Fibroblast of lung (primary cell): ENCODE results near the gene SPSB1. TPM values are rescaled to one million over a fixed set of nuclear protein-coding genes. Genes with fewer than 3 reads are reported as not detected.

ENCODE experiments used
- DNase-seq, 2 donors: peaks; one replicate each; pipeline versions ENCODE4 v3.0.0 to v3.0.0-alpha.2; 2010; ENCODE audit warnings: low read depth in 2 of 2
- H2AFZ ChIP-seq: 2 replicates; pipeline ENCODE4 v1.5.1; 2012; ENCODE audit warnings: low read length, control low read depth, inconsistent platforms
- H3K27ac ChIP-seq: 2 replicates; pipeline ENCODE4 v1.5.1; 2011; ENCODE audit warnings: low read length, control low read depth; ENCODE audit not compliant: insufficient read depth
- H3K27me3 ChIP-seq: 2 replicates; pipeline ENCODE4 v1.5.1; 2011; ENCODE audit warnings: mild to moderate bottlenecking, low read length; ENCODE audit not compliant: control insufficient read depth, insufficient read depth
- H3K36me3 ChIP-seq: 2 replicates; pipeline ENCODE4 v1.5.1; 2011; ENCODE audit warnings: low read length; ENCODE audit not compliant: control insufficient read depth, insufficient read depth
- H3K4me1 ChIP-seq: 2 replicates; pipeline ENCODE4 v1.5.1; 2011; ENCODE audit warnings: low read length; ENCODE audit not compliant: control insufficient read depth, insufficient read depth; ENCODE audit errors: extremely low read depth
- H3K4me2 ChIP-seq: 2 replicates; pipeline ENCODE4 v1.5.1; 2011; ENCODE audit warnings: low read length, control low read depth; ENCODE audit not compliant: insufficient read depth; ENCODE audit errors: extremely low read depth
- H3K4me3 ChIP-seq, 4 experiments: fragments of 200-600 bp in 1 of 4; sonication (generic) in 1 of 4; replicated peaks in 1 of 4; 2 replicates each; pipeline ENCODE4 v1.5.1; 2011 to 2016; ENCODE audit warnings: low read length in 4 of 4, low read depth in 3 of 4, mild to moderate bottlenecking in 3 of 4, control low read depth in 2 of 4, inconsistent platforms in 1 of 4, mixed read lengths in 1 of 4; ENCODE audit not compliant: insufficient read depth in 1 of 4; ENCODE audit errors: control extremely low read depth in 1 of 4
- H3K79me2 ChIP-seq: 2 replicates; pipeline ENCODE4 v1.5.1; 2012; ENCODE audit warnings: mild to moderate bottlenecking, low read length, inconsistent platforms; ENCODE audit not compliant: control insufficient read depth, insufficient read depth
- H3K9ac ChIP-seq: 2 replicates; pipeline ENCODE4 v1.5.1; 2011; ENCODE audit warnings: mild to moderate bottlenecking, low read length, control low read depth; ENCODE audit not compliant: insufficient read depth
- H3K9me3 ChIP-seq: 2 replicates; pipeline ENCODE4 v1.5.1; 2012; ENCODE audit warnings: low read depth, low read length; ENCODE audit not compliant: control insufficient read depth, insufficient read depth
- H4K20me1 ChIP-seq: 2 replicates; pipeline ENCODE4 v1.5.1; 2011; ENCODE audit warnings: low read length; ENCODE audit not compliant: control insufficient read depth, insufficient read depth; ENCODE audit errors: extremely low read depth
- CTCF ChIP-seq, 2 donors: IDR thresholded peaks in 1 of 2; conservative IDR thresholded peaks in 1 of 2; 1 replicate in 1 of 2; 2 replicates in 1 of 2; pipeline ENCODE4 v1.5.1; 2011 to 2012; ENCODE audit warnings: low read length in 2 of 2, control low read depth in 1 of 2, inconsistent platforms in 1 of 2, low read depth in 1 of 2, mild to moderate bottlenecking in 1 of 2
- EZH2 ChIP-seq: IDR thresholded peaks from 2 replicates; pipeline ENCODE4 v1.5.1; 2012; ENCODE audit warnings: low read length, control low read depth, mild to moderate bottlenecking; ENCODE audit errors: missing control alignments
- polyA plus RNA-seq, 2 donors: library from polyadenylated mRNA; depleted of rRNA in 1 of 2; stranded (reverse) in 1 of 2; unstranded in 1 of 2; fragments of >200 nt; gene quantifications; 2 replicates each; pipeline ENCODE4 v1.2.1, GENCODE V29; 2011 to 2012; ENCODE audit warnings: missing spikeins in 1 of 2
- total RNA-seq: library from RNA; depleted of rRNA; stranded (reverse); fragments of >200 nt; gene quantifications from 2 replicates; pipeline ENCODE4 v1.2.1, GENCODE V29; 2014

The SPSB1 gene
- total and polyA plus RNA-seq, 2 donors (not counting 1 experiment from before 2014, with no cell fraction given), result 14.3 to 20.6 TPM

- no peak overlapping the region for H3K4me3 ChIP-seq
- H3K4me1 ChIP-seq, result peaks cover 5% of the 10 kb centered on the region
- no peaks in the 10 kb centered on the region for H3K27me3 ChIP-seq
- peaks cover 90% of the 10 kb centered on the region for H3K79me2 ChIP-seq
- H3K9ac ChIP-seq, result no peak overlapping the region
- no peak overlapping the region for H2AFZ ChIP-seq
- H4K20me1 ChIP-seq, result peaks cover 9% of the 10 kb centered on the region
- H3K36me3 ChIP-seq, result peaks cover 3% of the 10 kb centered on the region
- H3K4me2 ChIP-seq, result no peak overlapping the region
- H3K27ac ChIP-seq, result no peak overlapping the region
- no peak for DNase-seq
- no peak for TF ChIP-seq CTCF (conservative IDR thresholded peaks at IDR 0.05 in 1 of 2, IDR thresholded peaks at IDR 0.05 in 1 of 2; ENCODE audit: low read depth in 1 of 2, low read length in 2 of 2)
- no peak for TF ChIP-seq EZH2
- H3K9me3 ChIP-seq, result no peaks in the 10 kb centered on the region
These were observed 15.6 kb downstream of the SPSB1 start for GRCh38 chr1:9308236-9308785.

- Histone ChIP-seq H2AFZ (no peak overlapping the region), H3K27ac (no peak overlapping the region), H4K20me1 (peaks cover 9% of the 10 kb centered on the region), H3K4me2 (no peak overlapping the region), H3K4me3 (no peak overlapping the region), H3K9ac (no peak overlapping the region), H3K36me3 (peaks cover 3% of the 10 kb centered on the region), H3K9me3 (no peaks in the 10 kb centered on the region), H3K27me3 (no peaks in the 10 kb centered on the region), H3K79me2 (peaks cover 86% of the 10 kb centered on the region), H3K4me1 (no peaks in the 10 kb centered on the region)
- no peak for DNase-seq
- TF ChIP-seq EZH2, result no peak
- no peak for TF ChIP-seq CTCF (conservative IDR thresholded peaks at IDR 0.05 in 1 of 2, IDR thresholded peaks at IDR 0.05 in 1 of 2; ENCODE audit: low read depth in 1 of 2, low read length in 2 of 2)
These were observed 16.4 kb downstream of the SPSB1 start for GRCh38 chr1:9309080-9309479.

GRCh38 chr1:9309991-9310390 is 17.3 kb downstream of the SPSB1 start:
- Histone ChIP-seq H3K9ac (no peak overlapping the region), H3K27ac (no peak overlapping the region), H3K27me3 (no peaks in the 10 kb centered on the region), H3K36me3 (peaks cover 3% of the 10 kb centered on the region), H3K4me3 (no peak overlapping the region), H4K20me1 (peaks cover 7% of the 10 kb centered on the region), H3K4me2 (no peak overlapping the region), H3K9me3 (no peaks in the 10 kb centered on the region), H3K79me2 (peaks cover 85% of the 10 kb centered on the region), H2AFZ (no peak overlapping the region), H3K4me1 (peaks cover 3% of the 10 kb centered on the region)
- no peak for DNase-seq
- no peak for TF ChIP-seq CTCF (conservative IDR thresholded peaks at IDR 0.05 in 1 of 2, IDR thresholded peaks at IDR 0.05 in 1 of 2; ENCODE audit: low read depth in 1 of 2, low read length in 2 of 2)
- TF ChIP-seq EZH2, result no peak
